Left ventricle myocardium inferior (tissue), 1 donor: ENCODE data around the gene ADAMTSL3. TPM values are rescaled to one million over a fixed set of nuclear protein-coding genes. Genes with fewer than 3 reads are reported as not detected.

Experiments
- DNase-seq: peaks from one replicate; pipeline ENCODE4 v3.0.0-alpha.2; 2020
- H3K27ac ChIP-seq: fragments of 200-600 bp; replicated peaks from 2 replicates; pipeline ENCODE4 v1.8.0; 2021
- H3K27me3 ChIP-seq: fragments of 200-600 bp; 2 replicates; pipeline ENCODE4 v1.8.0; 2021; ENCODE audit warnings: low read depth
- H3K36me3 ChIP-seq: fragments of 200-600 bp; 2 replicates; pipeline ENCODE4 v1.8.0; 2021
- H3K4me1 ChIP-seq: fragments of 200-600 bp; 2 replicates; pipeline ENCODE4 v1.8.0; 2021
- H3K4me3 ChIP-seq: fragments of 200-600 bp; 2 replicates; pipeline ENCODE4 v1.8.0; 2021; ENCODE audit warnings: mild to moderate bottlenecking, moderate library complexity
- H3K9me3 ChIP-seq: fragments of 200-600 bp; replicated peaks from 2 replicates; pipeline ENCODE4 v1.8.0; 2021
- intact Hi-C: fragments of 100-400 bp; cut with micrococcal nuclease; formaldehyde crosslinking; loops from one replicate; pipeline ENCODE4 v1.11.0; 2022
- total RNA-seq: library from RNA; stranded (reverse); fragmentation: NEBNext Ultra II Directional; extraction: Animal tissue kit (Norgen Biotek cat#: 25700); gene quantifications from one replicate; pipeline ENCODE4 v1.2.1, GENCODE V29; 2021
- TF ChIP-seq, protein P1 (sequence below): fragments of 200-600 bp; IDR thresholded peaks from 2 replicates; pipeline ENCODE4 v1.8.0; 2021; ENCODE audit warnings: antibody characterized with exemption, mild to moderate bottlenecking, borderline replicate concordance
- donor health status: DM: no; HTN: yes; CAD: no; lungs with severe emphysema.

The ADAMTSL3 gene
- total RNA-seq, 1 donor from 2014 or later, result 11.9 TPM

GRCh38 chr15:83973816-83974215 lies 319.9 kb downstream of the ADAMTSL3 start:
- DNase-seq, result no peak
- peaks cover 8% of the 10 kb centered on the region for H3K36me3 ChIP-seq
- intact Hi-C loops, result no loop called here
- peaks cover 13% of the 10 kb centered on the region for H3K9me3 ChIP-seq
- no peak overlapping the region for H3K27ac ChIP-seq
- peaks cover 5% of the 10 kb centered on the region for H3K4me1 ChIP-seq
- TF ChIP-seq, protein P1, sequence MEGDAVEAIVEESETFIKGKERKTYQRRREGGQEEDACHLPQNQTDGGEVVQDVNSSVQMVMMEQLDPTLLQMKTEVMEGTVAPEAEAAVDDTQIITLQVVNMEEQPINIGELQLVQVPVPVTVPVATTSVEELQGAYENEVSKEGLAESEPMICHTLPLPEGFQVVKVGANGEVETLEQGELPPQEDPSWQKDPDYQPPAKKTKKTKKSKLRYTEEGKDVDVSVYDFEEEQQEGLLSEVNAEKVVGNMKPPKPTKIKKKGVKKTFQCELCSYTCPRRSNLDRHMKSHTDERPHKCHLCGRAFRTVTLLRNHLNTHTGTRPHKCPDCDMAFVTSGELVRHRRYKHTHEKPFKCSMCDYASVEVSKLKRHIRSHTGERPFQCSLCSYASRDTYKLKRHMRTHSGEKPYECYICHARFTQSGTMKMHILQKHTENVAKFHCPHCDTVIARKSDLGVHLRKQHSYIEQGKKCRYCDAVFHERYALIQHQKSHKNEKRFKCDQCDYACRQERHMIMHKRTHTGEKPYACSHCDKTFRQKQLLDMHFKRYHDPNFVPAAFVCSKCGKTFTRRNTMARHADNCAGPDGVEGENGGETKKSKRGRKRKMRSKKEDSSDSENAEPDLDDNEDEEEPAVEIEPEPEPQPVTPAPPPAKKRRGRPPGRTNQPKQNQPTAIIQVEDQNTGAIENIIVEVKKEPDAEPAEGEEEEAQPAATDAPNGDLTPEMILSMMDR, result peak; percentile 43
- no peak overlapping the region for H3K4me3 ChIP-seq
- H3K27me3 ChIP-seq, result no peaks in the 10 kb centered on the region

DNA sequence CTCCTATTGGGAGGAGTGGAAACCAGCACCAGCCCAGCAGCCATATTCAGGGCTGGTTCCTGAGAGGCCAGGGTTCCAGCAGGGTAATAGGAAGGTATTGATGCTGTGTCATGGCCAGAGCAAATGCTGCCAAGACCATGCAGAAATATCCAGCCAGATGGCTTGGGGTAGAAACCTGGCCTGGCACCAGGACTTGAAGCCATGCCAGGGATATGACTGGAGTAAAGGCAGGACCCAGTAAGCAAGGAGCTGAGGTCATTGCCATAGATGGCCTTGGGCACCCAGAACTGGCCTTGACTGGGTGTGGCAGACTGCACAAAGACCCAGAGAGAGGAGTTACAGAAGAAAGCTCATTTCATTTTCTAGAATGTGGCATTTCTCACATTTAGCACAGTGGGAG lies 324.1 kb downstream of the ADAMTSL3 start:
- Histone ChIP-seq H3K27ac (no peak overlapping the region), H3K36me3 (peaks cover 11% of the 10 kb centered on the region), H3K9me3 (peaks cover 12% of the 10 kb centered on the region), H3K4me1 (peaks cover 5% of the 10 kb centered on the region), H3K4me3 (no peak overlapping the region), H3K27me3 (no peaks in the 10 kb centered on the region)
- DNase-seq, result no peak
- intact Hi-C loops, result no loop called here
- TF ChIP-seq, protein P1, result no peak

GRCh38 chr15:83978588-83978987 lies 324.7 kb downstream of the ADAMTSL3 start:
- Histone ChIP-seq H3K27ac (no peak overlapping the region), H3K4me3 (no peak overlapping the region), H3K4me1 (peaks cover 8% of the 10 kb centered on the region), H3K9me3 (peaks cover 12% of the 10 kb centered on the region), H3K27me3 (no peaks in the 10 kb centered on the region), H3K36me3 (peaks cover 13% of the 10 kb centered on the region)
- TF ChIP-seq, protein P1, result no peak
- intact Hi-C loops, result no loop called here
- no peak for DNase-seq

DNA sequence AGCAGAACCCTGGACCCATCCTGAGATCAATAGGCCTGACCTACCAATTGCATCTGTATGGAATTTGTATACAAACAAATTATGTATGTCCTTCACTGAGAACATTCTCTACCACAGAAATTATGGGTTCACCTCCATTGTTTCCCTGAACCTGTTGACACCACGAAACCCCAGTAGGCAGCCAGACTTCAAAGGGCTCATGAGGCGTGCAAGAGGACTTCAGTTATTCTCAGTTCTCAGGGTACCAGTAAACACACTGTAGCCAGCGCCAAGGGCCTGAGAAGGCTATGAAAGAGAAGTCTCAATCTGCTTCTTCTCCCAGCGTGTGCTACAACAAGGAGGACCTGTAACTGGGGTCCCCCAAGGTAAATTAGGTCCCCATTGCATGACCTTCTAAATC lies 326.7 kb downstream of the ADAMTSL3 start:
- TF ChIP-seq, protein P1, result no peak
- Histone ChIP-seq H3K4me3 (no peak overlapping the region), H3K27me3 (no peaks in the 10 kb centered on the region), H3K9me3 (peaks cover 12% of the 10 kb centered on the region), H3K36me3 (peaks cover 13% of the 10 kb centered on the region), H3K4me1 (peaks cover 10% of the 10 kb centered on the region), H3K27ac (no peak overlapping the region)
- DNase-seq, result no peak
- intact Hi-C loops, result no loop called here

- H3K4me3 ChIP-seq, result no peak overlapping the region
- peaks cover 10% of the 10 kb centered on the region for H3K4me1 ChIP-seq
- intact Hi-C loops, result no loop called here
- DNase-seq, result no peak
- peaks cover 5% of the 10 kb centered on the region for H3K36me3 ChIP-seq
- TF ChIP-seq, protein P1, result no peak
- no peaks in the 10 kb centered on the region for H3K9me3 ChIP-seq
- H3K27me3 ChIP-seq, result no peaks in the 10 kb centered on the region
- H3K27ac ChIP-seq, result no peak overlapping the region
Measured at GRCh38 chr15:83982748-83983147, 328.8 kb downstream of the ADAMTSL3 start.
